HEK293 (cell line): ENCODE results near the gene SNX6.

ENCODE experiments used
- AEBP2 ChIP-seq: fragments of 450-650 bp; formaldehyde crosslinking; IDR thresholded peaks from 2 replicates; pipeline ENCODE4 v1.5.1; 2016; ENCODE audit warnings: missing biosample characterization, missing genetic modification characterization, borderline replicate concordance
- KLF8 ChIP-seq: fragments of 450-650 bp; formaldehyde crosslinking; IDR thresholded peaks from 2 replicates; pipeline ENCODE4 v1.5.1; 2016; ENCODE audit warnings: missing biosample characterization, missing genetic modification characterization
- OVOL3 ChIP-seq: fragments of 450-650 bp; formaldehyde crosslinking; IDR thresholded peaks from 2 replicates; pipeline ENCODE4 v1.5.1; 2016; ENCODE audit warnings: missing biosample characterization, missing genetic modification characterization
- SCRT2 ChIP-seq: fragments of 450-650 bp; formaldehyde crosslinking; IDR thresholded peaks from 2 replicates; pipeline ENCODE4 v1.5.1; 2016; ENCODE audit warnings: missing biosample characterization, missing genetic modification characterization
- SETDB1 ChIP-seq: IDR thresholded peaks from one replicate; pipeline ENCODE4 v1.6.1; 2017; ENCODE audit warnings: mild to moderate bottlenecking, low read length, moderate library complexity, mixed read lengths; ENCODE audit not compliant: insufficient read length
- SP2 ChIP-seq: fragments of 450-650 bp; formaldehyde crosslinking; IDR thresholded peaks from 2 replicates; pipeline ENCODE4 v1.5.1; 2016; ENCODE audit warnings: missing biosample characterization, missing genetic modification characterization
- WT1 ChIP-seq: fragments of 450-650 bp; formaldehyde crosslinking; IDR thresholded peaks from 2 replicates; pipeline ENCODE4 v1.5.1; 2016; ENCODE audit warnings: missing biosample characterization, missing genetic modification characterization
- ZBTB8A ChIP-seq: fragments of 450-650 bp; formaldehyde crosslinking; IDR thresholded peaks from 2 replicates; pipeline ENCODE4 v1.5.1; 2016; ENCODE audit warnings: missing biosample characterization, missing genetic modification characterization
- ZNF138 ChIP-seq: fragments of 450-650 bp; formaldehyde crosslinking; IDR thresholded peaks from 2 replicates; pipeline ENCODE4 v1.5.1; 2016; ENCODE audit warnings: missing biosample characterization, missing genetic modification characterization, borderline replicate concordance
- ZNF140 ChIP-seq: fragments of 450-650 bp; formaldehyde crosslinking; IDR thresholded peaks from 2 replicates; pipeline ENCODE4 v1.5.1; 2016; ENCODE audit warnings: missing biosample characterization, missing genetic modification characterization
- ZNF157 ChIP-seq: fragments of 450-650 bp; formaldehyde crosslinking; IDR thresholded peaks from 2 replicates; pipeline ENCODE4 v1.5.1; 2016; ENCODE audit warnings: missing biosample characterization, missing genetic modification characterization
- ZNF175 ChIP-seq: fragments of 450-650 bp; formaldehyde crosslinking; IDR thresholded peaks from 2 replicates; pipeline ENCODE4 v1.5.1; 2016; ENCODE audit warnings: missing biosample characterization, missing genetic modification characterization
- ZNF23 ChIP-seq: fragments of 450-650 bp; formaldehyde crosslinking; IDR thresholded peaks from 2 replicates; pipeline ENCODE4 v1.5.1; 2016; ENCODE audit warnings: missing biosample characterization, missing genetic modification characterization, borderline replicate concordance
- ZNF394 ChIP-seq: fragments of 450-650 bp; formaldehyde crosslinking; IDR thresholded peaks from 2 replicates; pipeline ENCODE4 v1.5.1; 2016; ENCODE audit warnings: missing biosample characterization, missing genetic modification characterization, mild to moderate bottlenecking, moderate library complexity, borderline replicate concordance
- ZNF423 ChIP-seq: fragments of 450-650 bp; formaldehyde crosslinking; IDR thresholded peaks from 2 replicates; pipeline ENCODE4 v1.5.1; 2016; ENCODE audit warnings: missing biosample characterization, missing genetic modification characterization
- ZNF426 ChIP-seq: fragments of 450-650 bp; formaldehyde crosslinking; IDR thresholded peaks from 2 replicates; pipeline ENCODE4 v1.5.1; 2017; ENCODE audit warnings: missing biosample characterization, missing genetic modification characterization, mild to moderate bottlenecking, inconsistent platforms, moderate library complexity
- ZNF600 ChIP-seq: fragments of 450-650 bp; formaldehyde crosslinking; IDR thresholded peaks from 2 replicates; pipeline ENCODE4 v1.5.1; 2016; ENCODE audit warnings: missing biosample characterization, missing genetic modification characterization
- ZNF623 ChIP-seq: fragments of 450-650 bp; formaldehyde crosslinking; IDR thresholded peaks from 2 replicates; pipeline ENCODE4 v1.5.1; 2016; ENCODE audit warnings: missing biosample characterization, missing genetic modification characterization
- ZNF704 ChIP-seq: fragments of 450-650 bp; formaldehyde crosslinking; IDR thresholded peaks from 2 replicates; pipeline ENCODE4 v1.5.1; 2016; ENCODE audit warnings: missing biosample characterization, missing genetic modification characterization
- ZNF791 ChIP-seq: fragments of 450-650 bp; formaldehyde crosslinking; IDR thresholded peaks from 2 replicates; pipeline ENCODE4 v1.5.1; 2016; ENCODE audit warnings: missing biosample characterization, missing genetic modification characterization
- TF ChIP-seq, protein P1 (sequence below): fragments of 450-650 bp; formaldehyde crosslinking; IDR thresholded peaks from 2 replicates; pipeline ENCODE4 v1.5.1; 2016; ENCODE audit warnings: missing biosample characterization, missing genetic modification characterization
- TF ChIP-seq, protein P2 (sequence below): fragments of 450-650 bp; formaldehyde crosslinking; conservative IDR thresholded peaks from 2 replicates; pipeline ENCODE4 v1.5.1; 2016; ENCODE audit warnings: low read depth, missing biosample characterization, missing genetic modification characterization
- TF ChIP-seq, protein P3 (sequence below): fragments of 450-650 bp; formaldehyde crosslinking; IDR thresholded peaks from 2 replicates; pipeline ENCODE4 v1.5.1; 2016; ENCODE audit warnings: missing biosample characterization, missing genetic modification characterization
- TF ChIP-seq, protein P4 (sequence below): fragments of 450-650 bp; formaldehyde crosslinking; IDR thresholded peaks from 2 replicates; pipeline ENCODE4 v1.5.1; 2017; ENCODE audit warnings: missing biosample characterization, missing genetic modification characterization

SNX6 gene

GRCh38 chr14:34539407-34540180 is 90.4 kb downstream of the SNX6 start, which contains the start of gene EAPP (continued):
- TF ChIP-seq ZNF157 (no peak), ZNF138 (tag by site-specific recombination) (no peak), AEBP2 (tag by site-specific recombination) (no peak), SCRT2 (tag by site-specific recombination) (no peak), ZNF426 (tag by site-specific recombination) (no peak), ZNF23 (tag by site-specific recombination) (no peak), ZNF791 (tag by site-specific recombination) (no peak), KLF8 (tag by site-specific recombination) (peak; percentile 11; the same call in 1 of the 2 replicates), ZNF140 (tag by site-specific recombination) (no peak), OVOL3 (tag by site-specific recombination) (no peak), ZNF394 (0 out of 2 replicates have a peak, but pooled peaks have one; percentile 27), WT1 (tag by site-specific recombination) (no peak), ZNF704 (tag by site-specific recombination) (no peak), ZBTB8A (tag by site-specific recombination) (peak; percentile 72; the same call in 1 of the 2 replicates), ZNF600 (tag by site-specific recombination) (peak; percentile 89), ZNF423 (tag by site-specific recombination) (no peak), SETDB1 (no peak), ZNF175 (no peak), ZNF623 (tag by site-specific recombination) (peak; percentile 31; the same call in 1 of the 2 replicates), SP2 (tag by site-specific recombination) (peak; percentile 94)
- TF ChIP-seq, protein P1, sequence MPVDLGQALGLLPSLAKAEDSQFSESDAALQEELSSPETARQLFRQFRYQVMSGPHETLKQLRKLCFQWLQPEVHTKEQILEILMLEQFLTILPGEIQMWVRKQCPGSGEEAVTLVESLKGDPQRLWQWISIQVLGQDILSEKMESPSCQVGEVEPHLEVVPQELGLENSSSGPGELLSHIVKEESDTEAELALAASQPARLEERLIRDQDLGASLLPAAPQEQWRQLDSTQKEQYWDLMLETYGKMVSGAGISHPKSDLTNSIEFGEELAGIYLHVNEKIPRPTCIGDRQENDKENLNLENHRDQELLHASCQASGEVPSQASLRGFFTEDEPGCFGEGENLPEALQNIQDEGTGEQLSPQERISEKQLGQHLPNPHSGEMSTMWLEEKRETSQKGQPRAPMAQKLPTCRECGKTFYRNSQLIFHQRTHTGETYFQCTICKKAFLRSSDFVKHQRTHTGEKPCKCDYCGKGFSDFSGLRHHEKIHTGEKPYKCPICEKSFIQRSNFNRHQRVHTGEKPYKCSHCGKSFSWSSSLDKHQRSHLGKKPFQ (tag by site-specific recombination) = no peak
- TF ChIP-seq, protein P2, sequence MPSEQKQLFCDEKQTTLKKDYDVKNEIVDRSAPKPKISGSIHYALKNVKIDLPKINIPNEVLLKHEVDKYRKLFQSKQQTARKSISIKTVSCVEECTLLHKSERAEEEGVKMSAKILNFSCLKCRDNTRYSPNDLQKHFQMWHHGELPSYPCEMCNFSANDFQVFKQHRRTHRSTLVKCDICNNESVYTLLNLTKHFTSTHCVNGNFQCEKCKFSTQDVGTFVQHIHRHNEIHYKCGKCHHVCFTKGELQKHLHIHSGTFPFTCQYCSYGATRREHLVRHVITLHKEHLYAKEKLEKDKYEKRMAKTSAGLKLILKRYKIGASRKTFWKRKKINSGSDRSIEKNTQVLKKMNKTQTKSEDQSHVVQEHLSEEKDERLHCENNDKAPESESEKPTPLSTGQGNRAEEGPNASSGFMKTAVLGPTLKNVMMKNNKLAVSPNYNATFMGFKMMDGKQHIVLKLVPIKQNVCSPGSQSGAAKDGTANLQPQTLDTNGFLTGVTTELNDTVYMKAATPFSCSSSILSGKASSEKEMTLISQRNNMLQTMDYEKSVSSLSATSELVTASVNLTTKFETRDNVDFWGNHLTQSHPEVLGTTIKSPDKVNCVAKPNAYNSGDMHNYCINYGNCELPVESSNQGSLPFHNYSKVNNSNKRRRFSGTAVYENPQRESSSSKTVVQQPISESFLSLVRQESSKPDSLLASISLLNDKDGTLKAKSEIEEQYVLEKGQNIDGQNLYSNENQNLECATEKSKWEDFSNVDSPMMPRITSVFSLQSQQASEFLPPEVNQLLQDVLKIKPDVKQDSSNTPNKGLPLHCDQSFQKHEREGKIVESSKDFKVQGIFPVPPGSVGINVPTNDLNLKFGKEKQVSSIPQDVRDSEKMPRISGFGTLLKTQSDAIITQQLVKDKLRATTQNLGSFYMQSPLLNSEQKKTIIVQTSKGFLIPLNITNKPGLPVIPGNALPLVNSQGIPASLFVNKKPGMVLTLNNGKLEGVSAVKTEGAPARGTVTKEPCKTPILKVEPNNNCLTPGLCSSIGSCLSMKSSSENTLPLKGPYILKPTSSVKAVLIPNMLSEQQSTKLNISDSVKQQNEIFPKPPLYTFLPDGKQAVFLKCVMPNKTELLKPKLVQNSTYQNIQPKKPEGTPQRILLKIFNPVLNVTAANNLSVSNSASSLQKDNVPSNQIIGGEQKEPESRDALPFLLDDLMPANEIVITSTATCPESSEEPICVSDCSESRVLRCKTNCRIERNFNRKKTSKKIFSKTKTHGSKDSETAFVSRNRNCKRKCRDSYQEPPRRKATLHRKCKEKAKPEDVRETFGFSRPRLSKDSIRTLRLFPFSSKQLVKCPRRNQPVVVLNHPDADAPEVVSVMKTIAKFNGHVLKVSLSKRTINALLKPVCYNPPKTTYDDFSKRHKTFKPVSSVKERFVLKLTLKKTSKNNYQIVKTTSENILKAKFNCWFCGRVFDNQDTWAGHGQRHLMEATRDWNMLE (tag by site-specific recombination) = peak; percentile 31; the same call in 1 of the 2 replicates
- TF ChIP-seq, protein P3, sequence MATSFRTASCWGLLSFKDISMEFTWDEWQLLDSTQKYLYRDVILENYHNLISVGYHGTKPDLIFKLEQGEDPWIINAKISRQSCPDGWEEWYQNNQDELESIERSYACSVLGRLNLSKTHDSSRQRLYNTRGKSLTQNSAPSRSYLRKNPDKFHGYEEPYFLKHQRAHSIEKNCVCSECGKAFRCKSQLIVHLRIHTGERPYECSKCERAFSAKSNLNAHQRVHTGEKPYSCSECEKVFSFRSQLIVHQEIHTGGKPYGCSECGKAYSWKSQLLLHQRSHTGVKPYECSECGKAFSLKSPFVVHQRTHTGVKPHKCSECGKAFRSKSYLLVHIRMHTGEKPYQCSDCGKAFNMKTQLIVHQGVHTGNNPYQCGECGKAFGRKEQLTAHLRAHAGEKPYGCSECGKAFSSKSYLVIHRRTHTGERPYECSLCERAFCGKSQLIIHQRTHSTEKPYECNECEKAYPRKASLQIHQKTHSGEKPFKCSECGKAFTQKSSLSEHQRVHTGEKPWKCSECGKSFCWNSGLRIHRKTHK (tag by site-specific recombination) = no peak
- TF ChIP-seq, protein P4, sequence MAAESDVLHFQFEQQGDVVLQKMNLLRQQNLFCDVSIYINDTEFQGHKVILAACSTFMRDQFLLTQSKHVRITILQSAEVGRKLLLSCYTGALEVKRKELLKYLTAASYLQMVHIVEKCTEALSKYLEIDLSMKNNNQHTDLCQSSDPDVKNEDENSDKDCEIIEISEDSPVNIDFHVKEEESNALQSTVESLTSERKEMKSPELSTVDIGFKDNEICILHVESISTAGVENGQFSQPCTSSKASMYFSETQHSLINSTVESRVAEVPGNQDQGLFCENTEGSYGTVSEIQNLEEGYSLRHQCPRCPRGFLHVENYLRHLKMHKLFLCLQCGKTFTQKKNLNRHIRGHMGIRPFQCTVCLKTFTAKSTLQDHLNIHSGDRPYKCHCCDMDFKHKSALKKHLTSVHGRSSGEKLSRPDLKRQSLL (tag by site-specific recombination) = no peak
